Measurements from ENCODE around the gene GUCY1A2. TPM values are rescaled to one million over a fixed set of nuclear protein-coding genes. Genes with fewer than 3 reads are reported as not detected.
A peak's percentile ranks its signal among the peaks of the same experiment; 100 is the strongest.
"Not testable (repeated sequence)": the region's sequence is repeated elsewhere in the genome, so short reads cannot be mapped to it uniquely, and the experiment has no call there.

GUCY1A2 gene
- total RNA-seq: 1 to 10 TPM in 1 of 2 donors, under 1 TPM in 1; 0.37 to 1.2 TPM
- long read RNA-seq: 0 reads

GRCh38 chr11:107018219-107018901 is at the start of gene GUCY1A2:
GUCY1A2 (minus strand) TSS chr11:107018476; CDS start chr11:107018055, 421 bp downstream.
- intact Hi-C loops (cut with DNase I, micrococcal nuclease): no loop called here
- ATAC-seq (no peak), DNase-seq (peak in 1 of 2 donors; percentile 4)

- DNase-seq: no peak
- no peak for ATAC-seq
- intact Hi-C loops (cut with DNase I, micrococcal nuclease): no loop called here
Measured at GRCh38 chr11:107054391-107054790, 36.1 kb upstream of the GUCY1A2 start.

GRCh38 chr11:107051332-107051731 is 33.1 kb upstream of the GUCY1A2 start:
- ATAC-seq; DNase-seq; intact Hi-C loops (cut with DNase I, micrococcal nuclease): not testable (repeated sequence)

- ATAC-seq; intact Hi-C loops (cut with DNase I, micrococcal nuclease); DNase-seq: not testable (repeated sequence)
Measured at GRCh38 chr11:107050899-107051298, 32.6 kb upstream of the GUCY1A2 start.

GRCh38 chr11:107050121-107050520 is 31.8 kb upstream of the GUCY1A2 start:
- no peak for ATAC-seq
- intact Hi-C loops (cut with DNase I, micrococcal nuclease): no loop called here

GRCh38 chr11:107044503-107044902 is 26.2 kb upstream of the GUCY1A2 start:
- ATAC-seq: no peak
- intact Hi-C loops (cut with DNase I, micrococcal nuclease): no loop called here
- DNase-seq: no peak

More at GRCh38 chr11:107050121-107050520, 31.8 kb upstream of the GUCY1A2 start:
- no peak for DNase-seq

GRCh38 chr11:107043242-107044006 is 25.1 kb upstream of the GUCY1A2 start:
- DNase-seq (no peak), ATAC-seq (no peak)
- intact Hi-C loops (cut with DNase I, micrococcal nuclease): no loop called here

GRCh38 chr11:107042748-107043147 is 24.5 kb upstream of the GUCY1A2 start:
- DNase-seq: no peak
- intact Hi-C loops (cut with DNase I, micrococcal nuclease): no loop called here
- ATAC-seq: no peak

GRCh38 chr11:107041088-107041444 is 22.8 kb upstream of the GUCY1A2 start:
- ATAC-seq: no peak
- intact Hi-C loops (cut with DNase I, micrococcal nuclease): no loop called here
- no peak for DNase-seq

- no peak for DNase-seq
- intact Hi-C loops (cut with DNase I, micrococcal nuclease): no loop called here
- ATAC-seq: no peak
Measured at GRCh38 chr11:107040433-107041087, 22.3 kb upstream of the GUCY1A2 start.

- DNase-seq (no peak), ATAC-seq (no peak)
- intact Hi-C loops (cut with DNase I, micrococcal nuclease): no loop called here
Measured at GRCh38 chr11:107025673-107026072, 7.4 kb upstream of the GUCY1A2 start.

- ATAC-seq: no peak
- intact Hi-C loops (cut with DNase I, micrococcal nuclease): no loop called here
- no peak for DNase-seq
Measured at GRCh38 chr11:107020594-107020993, 2.3 kb upstream of the GUCY1A2 start.

GRCh38 chr11:107018902-107019493 is 722 bp upstream of the GUCY1A2 start:
- ATAC-seq: peak; percentile 31
- intact Hi-C loops (cut with DNase I, micrococcal nuclease): no loop called here
- peak in 1 of 2 donors; percentile 23 for DNase-seq

GRCh38 chr11:107017433-107018218 is 650 bp downstream of the GUCY1A2 start:
- DNase-seq (peak in 1 of 2 donors; percentile 8), ATAC-seq (peak; percentile 35)
- intact Hi-C loops (cut with DNase I, micrococcal nuclease): no loop called here

GRCh38 chr11:107017104-107017432 is 1.2 kb downstream of the GUCY1A2 start:
- intact Hi-C loops (cut with DNase I, micrococcal nuclease): no loop called here
- no peak for ATAC-seq
- DNase-seq: no peak

GRCh38 chr11:107014871-107015270 is 3.4 kb downstream of the GUCY1A2 start:
- DNase-seq (no peak), ATAC-seq (no peak)
- intact Hi-C loops (cut with DNase I, micrococcal nuclease): no loop called here

GRCh38 chr11:107011977-107012376 is 6.3 kb downstream of the GUCY1A2 start:
- ATAC-seq (no peak), DNase-seq (no peak)
- intact Hi-C loops (cut with DNase I, micrococcal nuclease): no loop called here

- ATAC-seq (no peak), DNase-seq (no peak)
- intact Hi-C loops (cut with DNase I, micrococcal nuclease): no loop called here
Measured at GRCh38 chr11:107009190-107009589, 9.1 kb downstream of the GUCY1A2 start.
